ENCODE data around the gene HSCB.

Gene HSCB

DNA sequence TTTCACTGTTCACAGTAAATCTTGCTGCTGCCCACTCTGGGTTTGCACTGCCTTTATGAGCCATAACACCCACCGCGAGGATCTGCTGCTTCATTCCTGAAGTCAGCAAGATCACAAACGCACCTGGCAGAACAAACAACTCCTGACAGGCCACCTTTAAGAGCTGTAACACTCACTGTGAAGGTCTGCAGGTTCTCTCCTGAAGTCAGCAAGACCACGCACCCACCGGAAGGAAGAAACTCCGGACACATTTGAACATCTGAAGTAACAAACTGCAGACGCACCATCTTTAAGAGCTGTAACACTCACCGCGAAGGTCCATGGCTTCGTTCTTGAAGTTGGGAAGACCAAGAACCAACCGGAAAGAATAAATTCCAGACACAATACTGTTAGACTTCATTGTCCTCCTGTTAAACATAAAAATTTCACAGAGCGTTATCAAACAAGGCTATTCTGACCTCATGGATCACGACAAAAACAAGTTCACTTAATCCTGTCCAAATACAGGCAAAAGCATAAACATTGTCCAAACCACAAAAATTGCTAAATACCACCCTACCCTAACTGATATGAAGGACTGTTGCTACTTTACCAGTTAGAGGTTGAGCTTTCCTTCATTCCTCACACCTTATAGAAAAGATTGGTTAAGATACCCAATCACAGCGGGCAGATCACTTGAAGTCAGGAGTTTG is 27.7 kb downstream of the HSCB start:
- no peak for DNase-seq
- Histone ChIP-seq H3K9me3 (no peaks in the 10 kb centered on the region; the same call in 1 of the 2 replicates), H3K27me3 (no peaks in the 10 kb centered on the region), H3K4me3 (ENCODE audit: low read depth, low read length) (no peak overlapping the region), H3K4me1 (no peaks in the 10 kb centered on the region), H3K36me3 (peaks cover 3% of the 10 kb centered on the region; the same call in 1 of the 2 replicates)
- TF ChIP-seq, protein P1, sequence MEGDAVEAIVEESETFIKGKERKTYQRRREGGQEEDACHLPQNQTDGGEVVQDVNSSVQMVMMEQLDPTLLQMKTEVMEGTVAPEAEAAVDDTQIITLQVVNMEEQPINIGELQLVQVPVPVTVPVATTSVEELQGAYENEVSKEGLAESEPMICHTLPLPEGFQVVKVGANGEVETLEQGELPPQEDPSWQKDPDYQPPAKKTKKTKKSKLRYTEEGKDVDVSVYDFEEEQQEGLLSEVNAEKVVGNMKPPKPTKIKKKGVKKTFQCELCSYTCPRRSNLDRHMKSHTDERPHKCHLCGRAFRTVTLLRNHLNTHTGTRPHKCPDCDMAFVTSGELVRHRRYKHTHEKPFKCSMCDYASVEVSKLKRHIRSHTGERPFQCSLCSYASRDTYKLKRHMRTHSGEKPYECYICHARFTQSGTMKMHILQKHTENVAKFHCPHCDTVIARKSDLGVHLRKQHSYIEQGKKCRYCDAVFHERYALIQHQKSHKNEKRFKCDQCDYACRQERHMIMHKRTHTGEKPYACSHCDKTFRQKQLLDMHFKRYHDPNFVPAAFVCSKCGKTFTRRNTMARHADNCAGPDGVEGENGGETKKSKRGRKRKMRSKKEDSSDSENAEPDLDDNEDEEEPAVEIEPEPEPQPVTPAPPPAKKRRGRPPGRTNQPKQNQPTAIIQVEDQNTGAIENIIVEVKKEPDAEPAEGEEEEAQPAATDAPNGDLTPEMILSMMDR (IDR thresholded peaks at IDR 0.05; ENCODE audit: low read depth, low read length) = no peak

DNA sequence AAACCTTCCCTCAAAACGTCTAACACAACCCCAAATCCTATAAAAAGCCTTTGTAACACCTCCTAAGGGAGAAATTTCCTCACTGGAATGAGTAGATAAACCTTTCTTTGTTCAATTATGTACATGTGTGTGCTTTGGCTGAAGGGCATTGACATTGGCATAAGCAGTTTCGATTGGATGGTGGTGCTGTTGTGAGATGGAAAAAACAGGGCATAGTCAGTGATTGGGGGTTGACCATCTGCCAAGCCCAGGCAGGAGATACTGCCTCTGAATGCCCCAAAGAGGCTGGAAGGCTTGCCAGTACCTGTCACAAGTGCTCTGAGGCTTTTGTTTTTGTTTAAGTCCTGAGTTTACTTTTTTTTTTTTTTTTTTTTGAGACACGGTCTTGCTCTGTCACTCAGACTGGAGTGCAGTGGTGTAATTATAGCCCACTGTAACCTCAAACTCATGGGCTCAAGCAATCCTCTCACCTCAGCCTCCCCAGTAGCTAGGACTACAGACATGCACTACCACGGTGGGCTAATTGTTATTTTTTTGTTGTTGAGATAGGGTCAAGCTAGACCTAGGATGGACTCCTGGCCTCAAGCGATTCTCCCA is 29.5 kb downstream of the HSCB start:
- Histone ChIP-seq H3K4me3 (ENCODE audit: low read depth, low read length) (no peak overlapping the region), H3K27me3 (no peaks in the 10 kb centered on the region), H3K4me1 (no peaks in the 10 kb centered on the region), H3K36me3 (peaks cover 7% of the 10 kb centered on the region), H3K9me3 (no peaks in the 10 kb centered on the region; the same call in 1 of the 2 replicates)
- TF ChIP-seq, protein P1 (IDR thresholded peaks at IDR 0.05; ENCODE audit: low read depth, low read length) = no peak
- DNase-seq = no peak

DNA sequence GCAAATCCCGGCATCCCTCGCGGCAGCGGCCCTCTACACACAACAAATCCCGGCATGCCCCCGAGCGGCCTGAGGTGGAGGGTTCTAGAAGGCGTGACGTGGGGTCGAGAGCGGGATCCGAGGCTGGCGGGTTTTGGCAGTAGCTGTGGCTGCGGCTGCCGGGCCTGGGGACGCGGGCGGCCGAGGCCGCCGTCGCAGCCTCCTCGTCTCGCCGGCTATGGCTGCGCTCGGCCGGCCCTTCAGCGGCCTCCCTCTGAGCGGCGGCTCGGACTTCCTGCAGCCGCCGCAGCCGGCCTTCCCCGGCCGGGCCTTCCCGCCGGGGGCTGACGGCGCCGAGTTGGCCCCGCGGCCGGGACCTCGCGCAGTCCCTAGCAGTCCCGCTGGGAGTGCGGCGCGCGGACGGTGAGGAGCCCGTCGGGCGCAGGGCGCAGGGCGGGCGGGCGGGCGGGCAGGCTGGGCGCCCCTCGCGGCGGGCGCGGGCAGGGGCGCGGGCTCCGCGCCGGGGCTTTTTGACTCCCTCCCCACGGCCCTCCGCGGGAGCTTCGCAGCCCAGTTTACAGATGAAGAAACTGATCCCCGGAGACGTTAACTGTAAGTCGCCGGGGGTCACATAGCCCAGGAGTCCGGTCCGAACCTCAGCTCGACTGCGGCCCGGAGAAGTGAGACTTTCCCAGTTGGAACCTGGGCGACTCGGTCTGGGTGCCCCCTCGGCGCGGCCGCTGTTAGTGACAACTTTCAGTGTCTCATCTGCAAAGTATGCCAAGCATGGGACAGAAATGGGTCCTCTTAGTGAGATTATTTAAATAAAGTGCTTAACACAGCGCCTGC is 31.0 kb downstream of the HSCB start, which contains the start of gene CCDC117:
Gene CCDC117 (plus strand): TSS at position 63 of the 828 bp plus-strand sequence. CDS start 155 bp downstream, at position 218.
- peak within 1 kb of the TSS; percentile 84 for H3K4me3 ChIP-seq (ENCODE audit: low read depth, low read length)
- peak; percentile 98 for DNase-seq
- H3K4me1 ChIP-seq = no peaks in the 10 kb centered on the region
- no peaks in the 10 kb centered on the region for H3K27me3 ChIP-seq
- H3K9me3 ChIP-seq = no peaks in the 10 kb centered on the region; the same call in 1 of the 2 replicates
- H3K36me3 ChIP-seq = peaks cover 8% of the 10 kb centered on the region
- TF ChIP-seq, protein P1 (IDR thresholded peaks at IDR 0.05; ENCODE audit: low read depth, low read length) = peak; percentile 23; the same call in 1 of the 2 replicates

DNA sequence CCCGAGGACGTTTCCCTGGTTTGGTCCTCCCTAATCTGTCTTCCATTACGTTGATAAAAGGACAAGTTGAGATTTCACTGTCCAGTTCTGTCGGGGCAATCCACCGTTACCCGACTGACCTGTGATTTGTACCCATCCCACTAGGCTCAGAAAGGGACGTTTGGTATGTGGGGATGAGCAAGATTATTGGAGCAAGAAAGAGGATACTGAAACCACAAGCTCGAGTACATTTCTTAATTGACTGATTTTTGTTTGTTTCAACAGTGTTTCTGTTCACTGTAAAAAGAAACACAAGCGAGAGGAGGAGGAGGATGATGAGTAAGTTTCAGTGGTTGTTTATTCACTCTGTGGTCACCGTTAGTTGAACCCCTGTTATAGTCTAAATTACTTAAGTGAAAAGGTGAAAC is 31.6 kb downstream of the HSCB start:
- Histone ChIP-seq H3K4me3 (ENCODE audit: low read depth, low read length) (peak overlapping the region; percentile 84), H3K9me3 (no peaks in the 10 kb centered on the region; the same call in 1 of the 2 replicates), H3K36me3 (peaks cover 12% of the 10 kb centered on the region), H3K27me3 (no peaks in the 10 kb centered on the region), H3K4me1 (no peaks in the 10 kb centered on the region)
- no peak for DNase-seq
- TF ChIP-seq, protein P1 (IDR thresholded peaks at IDR 0.05; ENCODE audit: low read depth, low read length) = no peak

DNA sequence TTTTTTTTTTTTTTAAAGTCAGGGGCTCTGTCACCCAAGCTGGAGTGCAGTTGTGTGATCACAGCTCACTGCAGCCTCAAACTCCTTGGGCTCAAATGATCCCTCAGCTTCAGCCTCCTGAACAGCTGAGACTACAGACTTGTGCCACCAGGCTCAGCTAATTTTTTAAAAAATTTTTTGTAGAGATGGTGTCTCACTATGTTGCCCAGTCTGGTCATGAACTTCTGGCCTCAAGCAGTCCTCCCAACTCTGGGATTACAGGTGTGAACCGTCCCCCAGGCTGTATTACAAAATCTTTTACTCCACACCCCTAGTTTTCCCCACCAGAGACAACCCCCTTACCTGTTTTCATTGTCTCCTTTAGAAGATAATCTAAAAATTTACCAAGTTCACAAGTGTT is 32.5 kb downstream of the HSCB start:
- Histone ChIP-seq H3K36me3 (peaks cover 12% of the 10 kb centered on the region), H3K4me1 (no peaks in the 10 kb centered on the region), H3K27me3 (no peaks in the 10 kb centered on the region), H3K4me3 (ENCODE audit: low read depth, low read length) (no peak overlapping the region), H3K9me3 (no peaks in the 10 kb centered on the region; the same call in 1 of the 2 replicates)
- TF ChIP-seq, protein P1 (IDR thresholded peaks at IDR 0.05; ENCODE audit: low read depth, low read length) = no peak
- DNase-seq = no peak
